GM12891 (cell line): ENCODE measurements around the gene MMP1.

Experiments
- POLR2A ChIP-seq: IDR thresholded peaks from 2 replicates; pipeline ENCODE4 v1.6.1; 2011; ENCODE audit warnings: low read depth, low read length, control low read depth
- POLR2AphosphoS5 ChIP-seq: IDR thresholded peaks from 2 replicates; pipeline ENCODE4 v1.6.1; 2011; ENCODE audit warnings: low read depth, low read length, control low read depth
- TAF1 ChIP-seq: IDR thresholded peaks from 2 replicates; pipeline ENCODE4 v1.6.1; 2011; ENCODE audit warnings: low read depth, low read length, control low read depth

- TF ChIP-seq POLR2A (no peak), TAF1 (no peak), POLR2AphosphoS5 (no peak)
Measured at GRCh38 chr11:102812188-102812587, 14.2 kb upstream of the MMP1 start.
